Activated B cell treated with CpG ODN at 0.5 μM for 24 hours (primary cell): ENCODE results near the gene WFDC8. TPM values are rescaled to one million over a fixed set of nuclear protein-coding genes. Genes with fewer than 3 reads are reported as not detected.
"Not testable (repeated sequence)": the region's sequence is repeated elsewhere in the genome, so short reads cannot be mapped to it uniquely, and the experiment has no call there.

Experiments
- ATAC-seq: fragments of 200-7000 bp; cut with Tn5 transposase; one replicate; pipeline ENCODE4 v1.10.0; 2021; ENCODE audit warnings: low read depth, mild to moderate bottlenecking, moderate library complexity
- CTCF ChIA-PET: fragments of 350-600 bp; sonication (Branson Sonifier 250); formaldehyde crosslinking; loops from one replicate; lab custom pipeline; 2021; ENCODE audit warnings: antibody characterized with exemption; lab: Charles Lee
- POLR2A ChIA-PET: fragments of 350-600 bp; sonication (Branson Sonifier 250); formaldehyde crosslinking; loops from one replicate; lab custom pipeline; 2021; ENCODE audit warnings: antibody characterized with exemption; lab: Charles Lee
- DNase-seq: peaks from one replicate; pipeline ENCODE4 v3.0.0; 2022
- H3K27ac Mint-ChIP-seq: one replicate; pipeline ENCODE4 v1.8.0; 2020; ENCODE audit warnings: mixed read lengths
- H3K27me3 Mint-ChIP-seq: one replicate; pipeline ENCODE4 v1.8.0; 2021; ENCODE audit warnings: mixed read lengths
- H3K36me3 Mint-ChIP-seq: one replicate; pipeline ENCODE4 v1.8.0; 2021; ENCODE audit warnings: low read depth, mixed read lengths
- H3K4me1 Mint-ChIP-seq: one replicate; pipeline ENCODE4 v1.8.0; 2021; ENCODE audit warnings: mixed read lengths
- H3K4me3 Mint-ChIP-seq: one replicate; pipeline ENCODE4 v1.8.0; 2020; ENCODE audit warnings: mild to moderate bottlenecking, mixed read lengths
- H3K9me3 Mint-ChIP-seq: one replicate; pipeline ENCODE4 v1.8.0; 2020; ENCODE audit warnings: mixed read lengths
- intact Hi-C: fragments of 100-400 bp; cut with micrococcal nuclease; formaldehyde crosslinking; loops from one replicate; pipeline ENCODE4 v1.15.1; 2024
- total RNA-seq: library from RNA; stranded (reverse); gene quantifications from 2 replicates; pipeline ENCODE4 v1.2.3, GENCODE V29; 2022
- TF ChIP-seq, protein P1 (sequence below): fragments of 200-600 bp; IDR thresholded peaks from one replicate; pipeline ENCODE4 v1.8.0; 2022; ENCODE audit warnings: antibody characterized with exemption, mild to moderate bottlenecking

Gene WFDC8
- total RNA-seq, 1 donor from 2014 or later = not detected

DNA sequence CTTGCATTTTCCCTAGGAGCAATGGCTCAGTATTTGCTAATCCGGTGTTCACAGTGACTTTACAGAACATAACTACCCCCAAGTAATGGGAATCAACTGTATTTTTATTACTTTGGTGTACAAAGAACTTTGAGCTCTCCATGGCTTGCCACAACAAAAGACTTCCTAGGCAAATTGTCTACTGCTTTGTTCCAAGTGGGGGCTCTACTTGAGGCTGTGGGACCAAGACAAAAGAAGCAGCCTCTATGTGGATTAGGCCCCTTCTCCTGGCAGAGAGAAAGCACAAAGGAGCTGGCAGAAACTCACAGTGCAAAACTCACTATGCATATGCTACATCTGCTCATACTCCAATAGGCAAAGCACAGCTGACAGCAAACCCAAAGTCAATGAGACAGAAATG is 853 bp downstream of the WFDC8 start:
- Mint-ChIP-seq H3K9me3 (no peaks in the 10 kb centered on the region), H3K27me3 (peaks cover 26% of the 10 kb centered on the region), H3K4me1 (no peaks in the 10 kb centered on the region), H3K36me3 (no peaks in the 10 kb centered on the region), H3K4me3 (no peak overlapping the region), H3K27ac (no peak overlapping the region)
- TF ChIP-seq, protein P1, sequence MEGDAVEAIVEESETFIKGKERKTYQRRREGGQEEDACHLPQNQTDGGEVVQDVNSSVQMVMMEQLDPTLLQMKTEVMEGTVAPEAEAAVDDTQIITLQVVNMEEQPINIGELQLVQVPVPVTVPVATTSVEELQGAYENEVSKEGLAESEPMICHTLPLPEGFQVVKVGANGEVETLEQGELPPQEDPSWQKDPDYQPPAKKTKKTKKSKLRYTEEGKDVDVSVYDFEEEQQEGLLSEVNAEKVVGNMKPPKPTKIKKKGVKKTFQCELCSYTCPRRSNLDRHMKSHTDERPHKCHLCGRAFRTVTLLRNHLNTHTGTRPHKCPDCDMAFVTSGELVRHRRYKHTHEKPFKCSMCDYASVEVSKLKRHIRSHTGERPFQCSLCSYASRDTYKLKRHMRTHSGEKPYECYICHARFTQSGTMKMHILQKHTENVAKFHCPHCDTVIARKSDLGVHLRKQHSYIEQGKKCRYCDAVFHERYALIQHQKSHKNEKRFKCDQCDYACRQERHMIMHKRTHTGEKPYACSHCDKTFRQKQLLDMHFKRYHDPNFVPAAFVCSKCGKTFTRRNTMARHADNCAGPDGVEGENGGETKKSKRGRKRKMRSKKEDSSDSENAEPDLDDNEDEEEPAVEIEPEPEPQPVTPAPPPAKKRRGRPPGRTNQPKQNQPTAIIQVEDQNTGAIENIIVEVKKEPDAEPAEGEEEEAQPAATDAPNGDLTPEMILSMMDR = no peak
- no peak for ATAC-seq
- ChIA-PET POLR2A (no interaction called here), CTCF (no interaction called here)
- intact Hi-C loops = no loop called here
- no peak for DNase-seq

DNA sequence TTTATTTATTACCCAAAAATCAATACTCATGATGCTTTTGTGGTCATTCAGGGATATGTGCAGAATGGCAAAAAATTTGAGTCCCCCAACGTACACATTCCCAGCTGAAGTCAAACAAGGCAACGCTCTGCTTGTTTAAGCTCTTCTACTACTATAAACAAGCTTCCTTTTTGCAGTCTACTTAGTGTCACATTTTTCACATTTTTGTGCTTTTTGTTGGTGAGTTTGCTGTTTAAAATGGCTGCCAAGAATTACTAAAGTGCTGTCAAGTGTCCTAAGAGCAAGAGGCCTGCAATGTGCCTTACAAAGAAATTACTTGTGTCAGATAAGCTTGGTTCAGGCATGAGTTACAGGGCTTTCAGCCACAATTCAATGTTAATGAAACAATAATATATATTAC is 2.1 kb downstream of the WFDC8 start:
- intact Hi-C loops = no loop called here
- Mint-ChIP-seq H3K9me3 (no peaks in the 10 kb centered on the region), H3K27me3 (peaks cover 25% of the 10 kb centered on the region), H3K27ac (no peak overlapping the region), H3K4me1 (no peaks in the 10 kb centered on the region), H3K36me3 (no peaks in the 10 kb centered on the region), H3K4me3 (no peak overlapping the region)
- no peak for ATAC-seq
- TF ChIP-seq, protein P1 = no peak
- ChIA-PET POLR2A (no interaction called here), CTCF (no interaction called here)
- DNase-seq = no peak

DNA sequence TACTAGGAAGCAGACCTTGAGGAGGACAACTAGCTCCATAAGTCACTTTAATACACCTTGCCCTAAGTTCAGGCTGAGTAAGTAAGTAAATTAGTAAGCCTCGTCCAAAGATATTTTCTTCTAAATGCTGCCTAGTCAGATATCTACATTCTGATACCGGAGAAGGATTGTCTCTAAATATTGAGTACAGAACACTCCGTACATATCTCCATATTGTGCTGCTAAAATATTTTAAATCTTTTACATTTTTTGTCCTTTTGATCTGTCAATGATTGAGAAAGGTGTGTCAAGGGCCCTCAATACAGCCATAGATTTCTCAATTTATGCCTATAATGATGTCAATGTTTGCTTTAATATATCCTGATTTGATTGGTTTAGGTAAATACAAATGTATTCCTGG is 3.2 kb downstream of the WFDC8 start:
- CTCF ChIA-PET = no interaction called here
- TF ChIP-seq, protein P1 = no peak
- Mint-ChIP-seq H3K4me1 (no peaks in the 10 kb centered on the region), H3K9me3 (no peaks in the 10 kb centered on the region), H3K4me3 (no peak overlapping the region), H3K36me3 (no peaks in the 10 kb centered on the region), H3K27me3 (peaks cover 20% of the 10 kb centered on the region), H3K27ac (no peak overlapping the region)
- DNase-seq (no peak), ATAC-seq (no peak)
- POLR2A ChIA-PET = no interaction called here
- intact Hi-C loops = no loop called here

DNA sequence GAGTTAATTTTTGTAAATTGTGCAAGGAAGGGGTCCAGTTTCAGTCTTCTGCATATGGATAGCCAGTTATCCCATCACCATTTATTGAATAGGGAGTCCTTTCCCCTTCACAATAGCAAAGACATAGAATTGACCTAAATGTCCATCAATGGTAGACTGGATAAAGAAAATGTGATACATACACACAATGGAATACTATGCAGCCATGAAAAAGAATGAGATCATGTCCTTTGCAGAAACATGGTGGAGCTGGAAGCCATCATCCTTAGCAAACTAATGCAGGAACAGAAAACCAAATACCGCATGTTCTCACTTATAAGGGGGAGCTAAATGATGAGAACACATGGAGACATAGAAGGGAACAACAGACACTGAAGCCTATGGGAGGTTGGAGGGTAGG is 9.4 kb downstream of the WFDC8 start:
- intact Hi-C loops, DNase-seq, H3K36me3 Mint-ChIP-seq, ATAC-seq, H3K9me3 Mint-ChIP-seq, H3K4me3 Mint-ChIP-seq, POLR2A ChIA-PET, H3K27ac Mint-ChIP-seq, H3K4me1 Mint-ChIP-seq, CTCF ChIA-PET, H3K27me3 Mint-ChIP-seq: not testable (repeated sequence)

DNA sequence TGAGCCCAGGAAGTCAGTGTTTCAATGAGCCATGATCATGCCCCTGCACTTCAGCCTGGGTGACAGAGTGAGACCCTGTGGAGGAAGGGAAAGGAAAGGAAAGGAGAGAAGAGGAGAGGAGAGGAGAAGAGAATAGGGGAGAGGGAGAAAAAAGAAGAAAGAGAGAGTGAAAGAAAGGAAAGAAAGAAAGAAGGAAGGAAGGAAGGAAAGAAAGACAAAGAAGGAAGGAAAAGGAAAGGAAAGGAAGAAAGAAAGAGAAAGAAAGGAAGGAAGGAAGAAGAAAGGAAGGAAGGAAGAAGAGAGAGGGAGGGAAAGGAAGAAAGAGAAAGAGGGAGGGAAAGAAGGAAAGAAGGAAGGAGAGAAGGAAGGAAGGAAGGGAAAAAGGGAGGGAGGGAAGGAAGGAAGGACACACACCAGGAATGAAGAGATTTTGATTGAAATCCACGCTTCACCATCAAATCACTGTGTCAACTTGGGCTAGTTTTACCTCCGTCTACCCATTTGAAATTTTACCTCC is 14.3 kb downstream of the WFDC8 start:
- intact Hi-C loops = no loop called here
- Mint-ChIP-seq H3K4me1 (no peaks in the 10 kb centered on the region), H3K27me3 (peaks cover 17% of the 10 kb centered on the region), H3K4me3 (no peak overlapping the region), H3K27ac (no peak overlapping the region), H3K36me3 (no peaks in the 10 kb centered on the region), H3K9me3 (peaks cover 3% of the 10 kb centered on the region)
- ChIA-PET CTCF (no interaction called here), POLR2A (no interaction called here)
- DNase-seq = no peak
- no peak for ATAC-seq
- TF ChIP-seq, protein P1 = no peak

DNA sequence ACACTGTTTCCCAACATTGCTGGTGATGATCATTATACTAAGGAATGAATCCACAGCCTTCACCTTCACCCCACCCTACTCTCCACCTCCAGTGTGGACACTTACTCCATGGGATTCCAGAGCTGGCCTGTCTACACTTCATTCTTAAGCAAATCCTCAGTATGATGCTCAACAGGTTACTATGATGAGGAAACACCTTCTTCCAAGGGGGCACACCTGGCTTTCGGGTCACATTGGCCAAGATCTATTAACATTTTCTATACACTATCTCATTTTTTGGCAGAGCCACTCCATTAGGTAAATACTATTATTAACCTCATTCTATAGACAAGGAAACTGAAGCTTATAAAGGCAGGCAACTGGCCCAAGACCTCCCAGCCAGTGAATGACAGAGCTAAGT is 23.9 kb downstream of the WFDC8 start:
- TF ChIP-seq, protein P1 = no peak
- ATAC-seq = no peak
- DNase-seq = no peak
- H3K27me3 Mint-ChIP-seq = peaks cover 18% of the 10 kb centered on the region
- no peaks in the 10 kb centered on the region for H3K36me3 Mint-ChIP-seq
- intact Hi-C loops = no loop called here
- no peaks in the 10 kb centered on the region for H3K4me1 Mint-ChIP-seq
- POLR2A ChIA-PET = no interaction called here
- peaks cover 3% of the 10 kb centered on the region for H3K9me3 Mint-ChIP-seq
- H3K27ac Mint-ChIP-seq = no peak overlapping the region
- no peak overlapping the region for H3K4me3 Mint-ChIP-seq
- CTCF ChIA-PET = no interaction called here
